Glutamatergic neuron (in vitro differentiated cells): ENCODE results near the gene LRRC45. TPM values are rescaled to one million over a fixed set of nuclear protein-coding genes. Genes with fewer than 3 reads are reported as not detected.
A peak's percentile ranks its signal among the peaks of the same experiment; 100 is the strongest.

ENCODE experiments used
- DNase-seq: peaks from one replicate; pipeline ENCODE4 v3.0.0; 2022
- H3K27ac Mint-ChIP-seq: one replicate; pipeline ENCODE4 v1.8.0; 2020; ENCODE audit warnings: mild to moderate bottlenecking, mixed read lengths, inconsistent platforms; ENCODE audit not compliant: unreplicated experiment
- H3K27me3 Mint-ChIP-seq: one replicate; pipeline ENCODE4 v1.8.0; 2020; ENCODE audit warnings: mild to moderate bottlenecking, moderate library complexity, mixed read lengths, inconsistent platforms; ENCODE audit not compliant: unreplicated experiment
- H3K36me3 Mint-ChIP-seq: one replicate; pipeline ENCODE4 v1.8.0; 2020; ENCODE audit warnings: mild to moderate bottlenecking, mixed read lengths, inconsistent platforms; ENCODE audit not compliant: unreplicated experiment
- H3K4me1 Mint-ChIP-seq: one replicate; pipeline ENCODE4 v1.8.0; 2020; ENCODE audit warnings: mild to moderate bottlenecking, low read depth, mixed read lengths, inconsistent platforms; ENCODE audit not compliant: unreplicated experiment
- H3K4me3 Mint-ChIP-seq: one replicate; pipeline ENCODE4 v1.8.0; 2020; ENCODE audit warnings: mild to moderate bottlenecking, mixed read lengths, inconsistent platforms; ENCODE audit not compliant: unreplicated experiment
- H3K9me3 Mint-ChIP-seq: one replicate; pipeline ENCODE4 v1.8.0; 2020; ENCODE audit warnings: mild to moderate bottlenecking, moderate library complexity, mixed read lengths, inconsistent platforms; ENCODE audit not compliant: unreplicated experiment
- CTCF ChIP-seq: fragments of 200-600 bp; sonication (generic); IDR thresholded peaks from one replicate; pipeline ENCODE4 v1.5.0; 2021; ENCODE audit not compliant: partially characterized antibody, unreplicated experiment
- total RNA-seq: library from RNA; stranded (reverse); fragmentation: NEBNext Ultra II Directional; extraction: Animal tissue kit (Norgen Biotek cat#: 25700); gene quantifications from one replicate; pipeline ENCODE4 v1.2.1, GENCODE V29; 2021; ENCODE audit not compliant: unreplicated experiment

LRRC45 gene
- total RNA-seq, 1 donor from 2014 or later, result 29.6 TPM

- DNase-seq, result no peak
- Mint-ChIP-seq H3K27me3 (peaks cover 1% of the 10 kb centered on the region), H3K27ac (no peak overlapping the region), H3K36me3 (no peaks in the 10 kb centered on the region), H3K4me3 (peak overlapping the region; percentile 74), H3K4me1 (no peaks in the 10 kb centered on the region), H3K9me3 (no peaks in the 10 kb centered on the region)
- TF ChIP-seq CTCF, result no peak
Measured at GRCh38 chr17:82052638-82053059, 29.5 kb downstream of the LRRC45 start.

- Mint-ChIP-seq H3K27ac (peak overlapping the region; percentile 28), H3K36me3 (no peaks in the 10 kb centered on the region), H3K4me1 (no peaks in the 10 kb centered on the region), H3K4me3 (peak overlapping the region; percentile 74), H3K27me3 (peaks cover 1% of the 10 kb centered on the region), H3K9me3 (no peaks in the 10 kb centered on the region)
- no peak for DNase-seq
- TF ChIP-seq CTCF, result no peak
Measured at GRCh38 chr17:82053130-82053529, 30.0 kb downstream of the LRRC45 start.

GRCh38 chr17:82053556-82054263 is 30.6 kb downstream of the LRRC45 start:
- no peaks in the 10 kb centered on the region for H3K4me1 Mint-ChIP-seq
- H3K4me3 Mint-ChIP-seq, result peak overlapping the region; percentile 71
- no peaks in the 10 kb centered on the region for H3K36me3 Mint-ChIP-seq
- TF ChIP-seq CTCF, result no peak
- peak overlapping the region; percentile 28 for H3K27ac Mint-ChIP-seq
- no peaks in the 10 kb centered on the region for H3K9me3 Mint-ChIP-seq
- DNase-seq, result no peak
- H3K27me3 Mint-ChIP-seq, result peaks cover 1% of the 10 kb centered on the region

GRCh38 chr17:82054351-82055022 is 31.4 kb downstream of the LRRC45 start:
- H3K36me3 Mint-ChIP-seq, result no peaks in the 10 kb centered on the region
- no peak for DNase-seq
- H3K27ac Mint-ChIP-seq, result no peak overlapping the region
- no peaks in the 10 kb centered on the region for H3K27me3 Mint-ChIP-seq
- no peak overlapping the region for H3K4me3 Mint-ChIP-seq
- H3K4me1 Mint-ChIP-seq, result no peaks in the 10 kb centered on the region
- H3K9me3 Mint-ChIP-seq, result no peaks in the 10 kb centered on the region
- TF ChIP-seq CTCF, result no peak
